H7 (cell line): ENCODE measurements around the gene PPP2R5C. TPM values are rescaled to one million over a fixed set of nuclear protein-coding genes. Genes with fewer than 3 reads are reported as not detected.

ENCODE experiments used
- DNase-seq: peaks from one replicate; pipeline ENCODE4 v3.0.0; 2012
- H3K27me3 ChIP-seq: 2 replicates; pipeline ENCODE4 v1.6.0; 2011; ENCODE audit warnings: mild to moderate bottlenecking, low read length; ENCODE audit not compliant: control insufficient read depth, insufficient read depth
- H3K36me3 ChIP-seq: replicated peaks from 2 replicates; pipeline ENCODE4 v1.5.1; 2011; ENCODE audit warnings: low read length; ENCODE audit not compliant: control insufficient read depth, insufficient read depth
- H3K4me3 ChIP-seq: 2 replicates; pipeline ENCODE4 v1.5.1; 2011; ENCODE audit warnings: low read depth, mild to moderate bottlenecking, control low read depth, low read length, moderate library complexity; ENCODE audit not compliant: insufficient read depth
- total RNA-seq: library from RNA; depleted of rRNA; stranded (reverse); fragments of >200 nt; shearing (Covaris generic); gene quantifications from 2 replicates; pipeline ENCODE4 v1.2.3, GENCODE V29; 2014

PPP2R5C gene
- total RNA-seq, 1 experiment from 2014 or later = 46.7 TPM

DNA sequence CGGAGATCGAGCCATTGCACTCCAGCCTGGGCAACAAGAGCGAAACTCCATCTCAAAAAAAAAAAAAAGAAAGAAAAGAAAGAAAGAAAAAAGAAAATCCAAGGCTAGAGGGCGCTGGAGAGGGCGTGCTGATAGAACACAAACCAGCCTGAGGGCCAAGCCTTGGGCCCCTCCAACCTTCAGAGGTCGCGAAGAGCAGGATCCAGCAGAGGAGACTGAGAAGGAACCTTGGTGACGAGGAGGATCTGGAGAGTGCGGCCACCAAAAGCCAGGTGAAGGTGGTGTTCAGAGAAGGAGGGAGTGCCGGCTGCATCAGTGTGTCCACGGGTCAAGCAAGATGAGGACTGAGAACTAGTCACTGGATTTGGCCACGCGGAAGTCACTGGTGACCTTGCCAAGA, 198.7 kb downstream of the PPP2R5C start:
- H3K36me3 ChIP-seq = no peaks in the 10 kb centered on the region
- peaks cover 6% of the 10 kb centered on the region for H3K27me3 ChIP-seq
- peak; percentile 73 for DNase-seq
- H3K4me3 ChIP-seq = no peak overlapping the region

DNA sequence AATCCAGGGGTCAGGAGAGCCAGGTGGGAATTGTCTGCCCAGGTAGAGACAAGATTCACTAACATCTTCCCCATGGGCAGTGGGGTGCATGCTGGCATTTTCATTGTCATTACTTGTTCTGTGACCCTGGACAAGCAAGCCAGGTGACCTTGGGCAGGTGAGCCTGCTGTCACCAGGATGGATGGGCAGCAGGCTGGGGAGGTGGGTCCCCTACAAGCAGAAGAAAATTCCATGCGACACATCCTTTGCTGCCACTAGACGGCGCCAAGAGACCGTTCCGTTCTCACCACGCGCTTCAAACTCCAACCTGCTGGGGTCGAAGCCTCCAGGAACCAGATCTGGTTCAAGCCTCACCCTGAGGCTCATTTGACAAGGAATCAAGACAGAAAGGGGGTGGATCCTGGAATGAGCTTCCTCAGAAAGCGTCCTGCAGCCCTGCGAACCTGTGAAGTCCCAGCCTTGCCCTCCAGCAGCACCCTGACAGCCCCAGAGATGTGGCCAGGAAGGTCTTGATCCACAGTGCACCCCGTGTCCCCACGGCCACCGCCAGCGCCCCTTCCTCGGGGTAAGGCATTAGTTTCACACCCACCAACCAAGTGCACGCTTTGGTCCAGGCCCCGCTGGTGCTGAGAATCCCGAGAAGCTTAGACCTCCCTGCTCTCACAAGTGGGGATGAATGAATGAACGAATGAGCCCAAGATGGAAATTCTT, 199.7 kb downstream of the PPP2R5C start:
- DNase-seq = peak; percentile 89
- Histone ChIP-seq H3K27me3 (peaks cover 6% of the 10 kb centered on the region), H3K36me3 (no peaks in the 10 kb centered on the region), H3K4me3 (no peak overlapping the region)

DNA sequence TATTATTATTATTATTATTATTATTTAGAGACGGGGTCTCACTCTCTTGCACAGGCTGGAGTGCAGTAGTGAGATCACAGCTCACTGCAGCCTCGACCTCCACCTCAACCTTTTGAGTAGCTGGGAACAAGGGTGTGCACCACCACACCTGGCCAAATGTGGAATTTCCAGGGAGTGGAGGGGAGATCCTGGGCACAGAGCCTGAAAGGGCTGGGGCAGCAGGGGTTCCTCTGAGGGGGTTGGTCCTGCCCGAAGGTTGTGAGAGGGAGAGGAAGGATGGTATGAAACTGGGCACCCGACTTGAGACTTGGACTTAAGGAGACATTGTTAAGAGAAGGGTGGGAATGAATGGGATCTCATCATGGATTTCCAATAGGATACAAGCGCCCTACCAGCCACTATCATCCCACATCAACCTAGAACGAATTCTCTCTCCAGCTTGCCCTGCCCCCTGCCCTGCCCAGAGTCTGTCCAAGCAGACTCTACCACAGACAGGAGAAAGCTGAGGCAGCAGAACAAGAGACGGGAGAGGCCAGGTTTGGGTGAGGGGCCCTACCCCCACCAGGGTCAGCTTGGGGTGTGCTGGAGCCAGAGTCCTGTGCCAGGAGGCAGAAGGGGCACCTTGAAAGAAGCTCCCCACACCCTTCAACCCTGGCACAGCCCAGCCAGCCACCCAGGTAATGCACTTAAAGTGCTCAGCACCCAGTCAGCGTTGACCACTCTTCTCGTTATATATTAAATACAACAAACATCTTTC, 200.4 kb downstream of the PPP2R5C start:
- no peak overlapping the region for H3K4me3 ChIP-seq
- no peaks in the 10 kb centered on the region for H3K36me3 ChIP-seq
- H3K27me3 ChIP-seq = peaks cover 6% of the 10 kb centered on the region
- peak; percentile 45 for DNase-seq

DNA sequence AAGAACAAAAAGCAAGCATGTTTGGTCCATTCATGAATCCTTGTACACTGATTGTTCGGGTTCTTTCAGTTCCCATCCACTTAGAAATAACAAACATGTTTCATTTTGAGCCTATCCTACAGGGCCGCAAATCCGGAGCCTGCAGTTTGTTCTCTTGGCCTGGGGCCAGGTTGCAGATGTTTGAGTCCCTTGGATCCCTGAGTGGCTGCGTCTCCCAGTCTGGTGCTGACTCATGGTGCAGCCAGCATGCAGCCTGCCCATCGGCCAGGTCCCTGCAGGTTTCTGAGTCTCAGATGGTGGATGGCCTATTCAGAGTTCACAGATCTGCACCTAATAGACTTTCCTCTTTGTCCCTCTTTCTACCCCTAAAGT, 201.0 kb downstream of the PPP2R5C start:
- no peak overlapping the region for H3K4me3 ChIP-seq
- H3K27me3 ChIP-seq = peaks cover 6% of the 10 kb centered on the region
- H3K36me3 ChIP-seq = no peaks in the 10 kb centered on the region; the same call in 1 of the 2 replicates
- DNase-seq = no peak

DNA sequence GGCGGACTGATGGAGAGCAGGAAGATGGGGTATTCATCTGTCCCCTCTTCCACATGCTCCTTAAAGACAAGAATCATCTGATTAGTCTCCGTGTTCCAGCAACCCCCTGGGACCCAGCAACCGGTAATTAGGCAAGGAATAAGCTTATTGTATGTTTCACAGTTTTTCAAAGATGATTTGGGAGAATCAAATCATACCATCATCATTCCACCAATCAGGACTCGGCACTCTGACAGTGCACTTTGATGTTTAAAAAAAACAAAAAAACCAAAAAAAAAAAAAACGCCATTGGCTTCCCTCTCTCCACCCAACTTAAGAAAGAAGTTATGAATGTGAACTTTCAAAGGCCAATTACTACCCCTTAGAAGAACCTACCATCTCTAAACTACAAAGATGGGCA, 201.5 kb downstream of the PPP2R5C start:
- no peak for DNase-seq
- Histone ChIP-seq H3K36me3 (no peaks in the 10 kb centered on the region; the same call in 1 of the 2 replicates), H3K4me3 (no peak overlapping the region), H3K27me3 (peaks cover 6% of the 10 kb centered on the region)

DNA sequence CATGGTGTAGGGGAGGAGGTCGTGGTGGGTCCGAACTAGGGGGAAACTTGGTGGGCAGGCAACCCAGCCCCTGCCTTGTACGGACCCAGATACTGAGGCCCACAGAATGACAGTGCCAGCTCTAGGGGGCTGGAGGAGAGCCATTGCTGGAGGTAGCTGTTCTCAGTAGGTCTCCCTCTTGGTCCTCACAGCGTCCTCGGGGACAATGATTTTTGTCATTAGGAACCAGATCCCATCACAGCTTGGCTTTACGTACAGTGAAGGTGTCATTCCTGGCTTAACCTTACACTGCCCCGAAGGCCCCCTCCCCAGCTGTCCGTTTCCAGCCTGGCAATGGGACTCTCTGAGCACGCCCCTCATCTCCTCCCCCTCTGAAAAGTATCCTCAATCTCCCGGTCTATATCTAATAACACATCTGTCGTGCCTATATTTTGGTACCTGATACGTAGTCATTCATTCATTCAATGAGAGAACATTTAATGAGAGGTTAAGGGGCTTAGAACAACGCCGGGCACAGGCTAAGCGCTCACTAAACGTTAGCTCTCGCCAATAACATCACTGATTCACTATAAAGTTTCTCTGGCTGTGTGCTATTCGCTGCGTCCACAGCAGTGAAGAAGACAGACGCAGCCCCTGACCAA, 202.3 kb downstream of the PPP2R5C start:
- peak overlapping the region; percentile 28; the same call in 1 of the 2 replicates for H3K4me3 ChIP-seq
- H3K27me3 ChIP-seq = peaks cover 6% of the 10 kb centered on the region
- DNase-seq = no peak
- no peaks in the 10 kb centered on the region; the same call in 1 of the 2 replicates for H3K36me3 ChIP-seq

DNA sequence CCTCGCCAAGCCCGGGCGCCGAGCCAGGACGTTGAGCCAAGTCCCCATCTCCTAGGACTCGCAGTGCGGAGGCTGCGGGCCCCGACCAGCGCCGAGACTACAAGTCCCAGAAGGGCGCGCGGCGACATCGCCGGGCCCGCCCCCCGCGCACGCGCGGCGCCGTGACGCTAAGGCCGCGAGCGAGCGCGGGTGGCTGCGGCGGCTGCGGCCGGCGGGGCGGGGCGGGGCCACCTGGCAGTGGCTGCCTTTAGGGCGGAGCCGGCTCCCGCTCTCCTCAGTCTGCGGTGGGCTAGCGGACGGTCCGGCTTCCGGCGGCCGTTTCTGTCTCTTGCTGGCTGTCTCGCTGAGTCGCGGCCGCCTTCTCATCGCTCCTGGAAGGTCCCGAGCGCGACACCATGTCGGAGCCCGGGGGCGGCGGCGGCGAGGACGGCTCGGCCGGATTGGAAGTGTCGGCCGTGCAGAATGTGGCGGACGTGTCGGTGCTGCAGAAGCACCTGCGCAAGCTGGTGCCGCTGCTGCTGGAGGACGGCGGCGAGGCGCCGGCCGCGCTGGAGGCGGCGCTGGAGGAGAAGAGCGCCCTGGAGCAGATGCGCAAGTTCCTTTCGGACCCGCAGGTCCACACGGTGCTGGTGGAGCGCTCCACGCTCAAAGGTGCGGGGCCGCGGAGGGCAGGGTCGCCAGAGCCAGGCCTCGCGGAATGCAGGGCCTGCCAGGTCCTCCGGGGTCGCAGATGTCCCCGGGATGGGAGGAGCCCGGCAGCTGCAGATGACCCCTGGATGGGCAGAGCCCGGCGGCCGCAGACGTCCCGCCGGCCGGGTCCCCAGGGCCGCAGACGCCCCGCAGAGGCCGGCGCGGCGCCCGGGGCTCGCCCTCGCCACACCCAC, 203.0 kb downstream of the PPP2R5C start, which contains the start of gene DYNC1H1:
DYNC1H1 (plus strand) TSS at position 277 of the 884 bp plus-strand sequence; CDS start at position 396, 119 bp downstream.
- Histone ChIP-seq H3K4me3 (peak within 1 kb of the TSS; percentile 99), H3K27me3 (peaks cover 6% of the 10 kb centered on the region)
- DNase-seq = peak; percentile 98

DNA sequence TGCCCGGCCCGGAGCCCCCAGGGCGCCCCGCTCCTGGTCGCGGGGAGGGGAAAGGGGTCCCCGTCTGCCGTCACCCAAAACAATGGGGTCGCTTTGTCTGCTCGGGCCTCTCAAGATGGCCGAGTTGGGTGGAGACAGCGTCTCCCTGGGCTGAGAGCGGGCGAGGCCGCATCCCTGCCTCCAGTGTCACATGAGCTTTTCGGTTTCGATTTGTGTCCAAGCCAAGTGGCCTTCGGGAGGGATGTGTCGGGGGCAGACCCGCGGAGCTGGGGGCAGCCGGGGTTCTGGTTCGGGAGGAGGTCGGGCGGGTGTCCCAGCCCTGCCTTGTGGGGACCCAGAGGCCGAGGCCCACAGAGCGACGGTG, 203.7 kb downstream of the PPP2R5C start:
- peak overlapping the region; percentile 99 for H3K4me3 ChIP-seq
- H3K36me3 ChIP-seq = no peaks in the 10 kb centered on the region; the same call in none of the 2 replicates
- DNase-seq = peak; percentile 84
- H3K27me3 ChIP-seq = peaks cover 6% of the 10 kb centered on the region

More for the DNA sequence above, 203.0 kb downstream of the PPP2R5C start, which contains the start of gene DYNC1H1:
- no peaks in the 10 kb centered on the region; the same call in 1 of the 2 replicates for H3K36me3 ChIP-seq

DNA sequence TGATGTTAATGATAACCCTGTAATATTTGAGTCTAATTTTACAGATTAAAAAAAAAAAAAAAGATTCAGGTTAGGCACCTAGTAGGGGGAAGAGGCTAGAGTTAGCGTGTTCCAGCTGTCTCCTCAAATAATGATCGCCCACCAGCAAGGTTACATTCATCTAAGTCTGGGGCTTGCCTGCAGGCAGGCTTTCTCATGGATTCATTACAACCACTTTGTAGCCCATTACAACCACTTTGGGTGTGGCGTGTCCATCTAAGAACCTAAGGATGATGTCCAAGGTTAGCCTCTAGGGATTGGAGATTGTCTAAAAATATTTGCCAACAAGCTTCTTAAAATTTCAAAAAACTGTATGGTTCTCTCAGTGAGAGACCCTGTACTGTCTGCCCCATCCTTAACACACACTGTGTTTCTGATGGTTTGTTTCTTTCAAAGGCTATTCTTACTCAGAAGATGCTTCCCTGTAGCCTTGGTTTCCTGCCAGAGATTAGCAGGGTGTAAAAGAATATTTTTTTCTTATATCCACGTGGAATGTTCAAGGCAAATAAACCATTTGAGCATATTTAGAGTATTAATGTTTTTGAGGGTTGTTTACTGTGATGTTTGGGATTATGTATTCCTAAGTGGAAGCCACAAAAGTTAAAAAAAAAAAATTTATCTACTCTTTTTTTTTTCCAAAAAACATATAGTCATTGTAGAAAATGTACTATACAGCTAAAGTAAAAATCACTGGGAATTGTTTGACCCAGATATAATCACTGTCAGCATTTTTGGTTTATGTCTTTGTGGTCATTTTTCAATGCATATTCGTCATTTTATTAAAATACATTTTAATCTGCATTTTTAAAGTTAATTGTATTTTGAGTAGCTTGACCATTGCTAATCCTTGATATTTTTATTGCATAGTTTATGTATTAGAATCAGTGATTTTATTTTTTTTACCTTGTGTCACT, 204.5 kb downstream of the PPP2R5C start:
- DNase-seq = peak; percentile 48
- no peaks in the 10 kb centered on the region; the same call in none of the 2 replicates for H3K36me3 ChIP-seq
- H3K4me3 ChIP-seq = peak overlapping the region; percentile 99
- H3K27me3 ChIP-seq = peaks cover 6% of the 10 kb centered on the region

DNA sequence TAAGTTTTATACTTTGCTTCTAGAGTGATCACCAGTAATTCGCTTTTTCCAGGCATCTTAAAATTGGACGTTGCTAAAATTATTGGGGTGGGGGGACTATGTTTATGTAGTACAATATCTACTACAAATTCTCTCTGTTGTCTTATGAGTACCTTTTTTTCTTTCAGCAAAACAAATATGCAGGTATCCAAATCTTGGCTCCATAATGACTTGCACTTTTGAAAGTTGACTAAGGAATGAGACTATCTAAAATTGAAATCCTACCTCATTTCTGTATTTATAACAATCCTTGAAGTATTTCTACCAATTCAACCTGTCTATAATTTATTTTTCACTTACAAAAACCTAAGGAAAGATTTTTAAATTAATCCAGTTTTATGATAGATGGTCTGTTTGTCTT, 205.2 kb downstream of the PPP2R5C start:
- H3K27me3 ChIP-seq = peaks cover 3% of the 10 kb centered on the region; the same call in 1 of the 2 replicates
- H3K4me3 ChIP-seq = no peak overlapping the region
- DNase-seq = no peak
- no peaks in the 10 kb centered on the region; the same call in none of the 2 replicates for H3K36me3 ChIP-seq

DNA sequence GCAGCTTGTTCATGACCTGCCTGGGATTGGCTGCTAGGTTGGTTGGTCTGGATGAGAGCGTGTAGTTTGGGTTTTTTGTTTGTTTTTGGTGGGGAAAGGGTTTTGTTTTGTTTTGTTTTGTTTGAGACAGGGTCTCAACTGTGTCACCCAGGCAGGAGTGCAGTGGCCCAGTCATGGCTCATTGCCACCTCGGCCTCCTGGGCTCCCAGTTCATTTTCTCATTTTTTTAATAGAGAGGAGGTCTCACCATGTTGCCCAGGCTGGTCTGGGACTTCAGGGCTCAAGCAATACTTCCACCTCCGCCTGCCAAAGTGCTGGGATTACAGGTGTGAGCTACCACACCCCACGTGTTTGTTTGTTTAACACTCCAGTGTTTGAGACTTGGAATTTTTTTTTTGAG, 206.7 kb downstream of the PPP2R5C start:
- Histone ChIP-seq H3K27me3 (0 out of 2 replicates have a peak, but pooled peaks cover 2% of the 10 kb centered on the region), H3K36me3 (no peaks in the 10 kb centered on the region; the same call in none of the 2 replicates), H3K4me3 (no peak overlapping the region)
- DNase-seq = no peak

DNA sequence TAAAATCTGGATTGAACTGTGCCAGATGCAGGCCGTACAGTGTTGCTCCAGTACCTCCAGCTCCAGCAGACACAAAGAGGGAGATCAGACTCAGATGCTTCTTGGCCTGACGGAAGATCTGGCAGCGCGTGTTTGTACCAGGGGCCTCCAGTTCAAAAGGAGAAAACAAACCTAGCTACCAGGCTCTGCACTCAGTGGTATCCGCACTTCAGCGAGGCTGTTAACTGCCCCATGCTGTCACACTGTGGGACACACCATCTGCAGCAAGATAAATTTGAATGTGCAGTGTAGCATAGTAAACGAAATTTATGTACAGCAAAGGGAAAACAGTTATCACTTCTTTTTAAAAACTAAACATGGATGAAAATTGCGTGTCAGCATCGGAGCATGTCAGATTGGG, 208.0 kb downstream of the PPP2R5C start:
- no peaks in the 10 kb centered on the region for H3K27me3 ChIP-seq
- no peaks in the 10 kb centered on the region; the same call in none of the 2 replicates for H3K36me3 ChIP-seq
- no peak for DNase-seq
- H3K4me3 ChIP-seq = no peak overlapping the region

DNA sequence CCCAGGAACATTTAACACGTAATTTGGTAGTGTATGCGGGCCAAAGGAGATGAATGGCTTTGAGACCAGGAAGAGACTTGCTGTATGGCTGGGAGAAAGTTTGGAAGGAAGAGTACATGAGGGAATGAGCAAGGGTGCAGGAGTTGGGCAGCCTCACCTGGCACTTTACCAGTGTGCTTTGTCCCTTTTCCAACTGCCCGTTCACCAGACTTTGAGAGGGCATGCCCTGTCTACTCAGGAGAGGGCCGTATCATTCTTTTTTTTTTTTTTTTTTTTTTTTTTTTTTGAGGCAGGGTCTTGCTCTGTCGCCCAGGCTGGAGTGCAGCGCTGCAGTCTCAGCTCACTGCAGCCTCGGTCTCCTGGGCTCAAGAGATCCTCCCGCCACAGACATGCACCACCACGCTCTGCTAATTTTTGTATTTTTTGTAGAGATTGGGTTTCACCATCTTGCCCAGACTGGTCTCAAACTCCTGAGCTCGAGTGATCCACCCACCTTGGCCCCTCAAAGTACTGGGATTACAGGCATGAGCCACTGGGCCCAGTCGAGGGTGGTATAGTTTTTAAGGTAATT, 209.4 kb downstream of the PPP2R5C start:
- peaks cover 2% of the 10 kb centered on the region for H3K36me3 ChIP-seq
- DNase-seq = no peak
- H3K27me3 ChIP-seq = no peaks in the 10 kb centered on the region
- no peak overlapping the region for H3K4me3 ChIP-seq
